GM19328 (cell line): ENCODE results near the gene HMGXB3.

Experiments used
- ATAC-seq: cut with Tn5 transposase; IDR thresholded peaks from one replicate; pipeline ENCODE4 v1.9.1; 2021; ENCODE audit warnings: mild to moderate bottlenecking, moderate library complexity; ENCODE audit not compliant: unreplicated experiment

The HMGXB3 gene

DNA sequence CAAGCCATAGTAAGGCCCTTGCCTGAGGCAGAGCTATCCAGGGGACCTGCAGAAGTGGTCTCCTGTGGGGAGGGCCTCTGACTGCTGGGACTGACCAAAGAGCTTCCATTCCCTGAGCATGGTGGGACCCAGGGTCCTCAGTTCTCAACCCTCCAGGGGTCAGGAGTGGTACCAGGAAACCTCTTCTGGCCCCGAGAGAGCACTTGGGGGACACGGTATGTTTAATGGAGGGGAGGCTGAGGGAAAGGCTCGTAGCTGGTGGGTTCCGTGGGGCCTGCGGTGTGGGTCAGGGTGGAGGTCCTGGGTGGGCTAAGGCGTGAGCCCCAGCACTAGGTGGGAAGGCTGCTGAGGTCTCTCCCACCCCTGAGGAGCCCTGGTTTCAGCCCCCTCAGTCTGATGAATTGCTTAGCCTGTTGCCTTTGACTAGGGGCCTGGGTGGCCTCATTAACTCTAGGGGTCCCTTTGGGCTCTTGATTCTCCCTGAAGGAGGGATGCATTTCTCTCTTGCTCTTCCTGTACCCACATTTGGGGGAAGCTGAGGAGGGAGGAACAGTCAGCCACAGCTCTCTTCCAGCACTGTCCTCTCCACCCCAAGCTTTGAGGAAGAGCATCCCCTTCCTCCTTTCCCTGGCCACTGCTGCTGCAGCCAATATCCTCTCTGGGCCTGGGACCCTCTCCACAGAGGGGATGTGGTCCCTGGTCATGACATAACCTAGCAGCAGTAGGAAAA lies 51.9 kb downstream of the HMGXB3 start:
- no peak for ATAC-seq

DNA sequence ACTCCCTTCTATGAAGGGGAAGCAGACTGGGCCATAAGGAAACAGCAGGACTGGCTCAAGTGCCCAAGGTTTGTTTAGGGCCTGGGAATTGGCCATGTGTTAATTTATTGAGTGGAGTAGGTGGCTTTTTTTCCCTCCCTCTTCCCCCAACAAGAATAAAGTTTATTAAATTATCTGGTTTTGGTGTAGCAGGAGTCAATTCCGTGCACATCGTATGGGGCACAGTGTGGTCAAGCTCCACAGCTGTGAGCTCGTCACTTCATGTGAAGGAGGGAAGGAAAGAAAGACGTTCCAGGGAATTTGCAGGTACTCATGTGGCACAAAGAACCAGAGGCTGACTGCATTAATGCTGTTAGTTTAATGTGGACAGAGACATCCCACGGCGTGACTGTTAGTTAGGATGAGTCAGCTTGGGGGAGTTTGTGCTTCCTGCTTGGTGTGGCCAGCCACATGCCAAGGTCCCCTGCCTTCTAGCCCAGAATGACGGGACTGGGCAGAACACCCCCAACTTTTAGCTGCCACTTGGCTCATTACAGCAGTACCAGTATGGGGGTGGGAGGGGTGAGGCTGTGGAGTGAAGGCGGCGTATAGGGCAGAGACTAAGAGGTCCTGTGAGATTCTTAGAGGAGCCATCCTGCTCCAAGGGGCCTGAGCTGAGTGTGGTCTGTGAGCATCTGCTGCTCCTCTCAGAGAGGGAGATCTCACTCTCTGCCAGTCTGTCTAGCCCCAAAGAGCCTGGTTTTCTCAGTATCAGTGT lies 52.6 kb downstream of the HMGXB3 start:
- ATAC-seq = no peak

DNA sequence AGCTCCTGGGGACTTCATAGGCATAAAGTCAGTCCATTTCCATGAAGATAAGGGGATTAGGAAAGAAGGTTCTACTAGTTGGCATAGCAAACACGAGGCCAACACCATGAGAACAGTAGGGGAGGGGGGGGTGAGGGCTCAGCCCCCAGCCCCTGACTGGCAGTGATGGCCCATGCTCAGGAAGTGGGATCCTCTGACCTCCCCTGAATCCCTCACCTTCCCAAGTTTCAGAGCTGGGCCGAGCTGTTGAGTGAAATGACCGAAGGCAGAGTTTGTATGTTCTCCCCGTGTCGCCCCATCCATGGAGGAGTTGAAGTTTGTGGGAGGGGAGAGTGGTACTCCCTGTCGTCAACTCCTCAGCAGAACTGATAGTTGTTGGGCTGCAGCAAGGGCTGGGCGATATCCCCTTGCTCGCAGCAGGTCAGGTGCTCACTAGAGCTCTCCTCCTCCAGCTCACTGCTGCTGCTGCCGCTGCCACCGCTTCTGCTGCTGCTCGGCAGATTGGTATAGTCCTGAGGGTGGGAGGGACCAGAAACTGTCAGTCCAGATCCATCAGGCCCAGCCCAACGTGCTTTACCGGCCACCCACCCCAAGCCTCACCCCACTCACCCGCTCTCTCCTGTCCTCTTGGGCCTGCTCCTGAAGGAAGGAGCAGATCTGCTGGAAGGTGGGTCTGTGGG lies 53.3 kb downstream of the HMGXB3 start:
- no peak for ATAC-seq

DNA sequence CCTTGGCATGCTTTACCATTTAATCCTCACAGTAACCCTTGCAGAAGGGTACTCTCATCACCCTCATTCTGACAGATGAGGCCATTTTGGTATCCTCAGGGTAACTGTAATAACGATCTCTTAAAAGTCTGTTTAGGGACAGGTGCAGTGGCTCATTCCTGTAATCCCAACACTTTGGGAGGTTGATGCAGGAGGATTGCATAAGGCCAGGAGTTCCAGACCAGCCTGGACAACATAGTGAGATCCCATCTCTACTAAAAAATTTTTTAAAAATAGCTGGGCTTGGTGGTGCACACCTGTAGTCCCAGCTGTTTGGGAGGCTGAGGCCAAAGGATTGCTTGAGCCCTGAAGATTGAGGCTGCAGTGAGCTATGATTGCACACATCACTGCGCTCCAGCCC lies 54.0 kb downstream of the HMGXB3 start:
- ATAC-seq = no peak

DNA sequence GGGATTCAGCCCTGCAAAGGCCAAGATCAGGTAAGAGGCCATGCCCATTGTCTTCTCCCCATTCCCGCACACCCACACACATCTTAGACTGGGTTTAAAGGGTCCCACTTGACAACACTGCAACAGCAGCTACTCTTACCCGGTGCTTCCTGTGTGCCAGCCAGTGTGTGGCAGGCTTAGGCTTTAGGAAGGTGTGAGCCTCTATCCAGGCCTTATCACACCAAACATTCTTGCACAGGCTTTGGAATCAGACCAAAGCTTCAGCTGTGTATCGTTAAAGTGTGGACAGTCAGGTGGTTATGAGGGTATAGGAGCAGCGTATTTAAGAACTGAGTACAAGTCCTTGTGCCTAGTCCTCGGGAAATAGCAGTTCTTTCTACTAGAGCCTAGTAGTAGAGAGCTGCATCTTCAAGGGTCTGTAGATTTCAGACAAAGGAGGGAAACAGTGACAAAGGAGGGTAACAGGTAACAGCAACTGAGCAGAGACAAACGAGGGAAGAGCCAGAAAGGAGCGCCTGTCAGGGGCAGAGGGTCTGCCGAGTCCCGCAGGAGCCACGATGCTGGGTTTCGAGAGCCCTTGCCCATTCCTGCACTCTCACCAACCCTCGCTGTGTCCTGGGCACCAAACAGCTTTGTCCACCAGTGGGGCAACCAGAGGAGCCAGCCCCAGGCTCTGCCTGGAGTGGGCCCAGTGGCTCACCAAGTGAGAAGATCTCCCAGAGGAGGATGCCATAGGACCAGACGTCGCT lies 55.0 kb downstream of the HMGXB3 start:
- ATAC-seq = no peak

DNA sequence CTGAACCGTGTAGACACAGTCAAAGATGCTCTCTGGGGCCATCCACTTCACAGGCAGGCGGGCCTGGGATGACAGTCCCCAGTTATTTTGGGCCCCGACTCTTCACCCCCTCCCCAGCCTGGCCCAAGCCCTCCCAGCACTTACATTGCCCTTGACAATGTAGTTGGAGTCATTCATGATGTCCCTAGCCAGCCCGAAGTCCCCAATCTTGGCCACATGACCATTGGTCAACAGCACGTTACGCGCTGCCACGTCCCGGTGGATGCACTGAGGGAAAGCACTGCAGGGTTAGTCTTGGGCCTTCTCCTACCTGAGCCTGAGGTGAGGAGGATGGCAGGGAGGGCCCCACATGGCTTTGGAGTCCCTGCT lies 55.5 kb downstream of the HMGXB3 start:
- ATAC-seq = no peak

DNA sequence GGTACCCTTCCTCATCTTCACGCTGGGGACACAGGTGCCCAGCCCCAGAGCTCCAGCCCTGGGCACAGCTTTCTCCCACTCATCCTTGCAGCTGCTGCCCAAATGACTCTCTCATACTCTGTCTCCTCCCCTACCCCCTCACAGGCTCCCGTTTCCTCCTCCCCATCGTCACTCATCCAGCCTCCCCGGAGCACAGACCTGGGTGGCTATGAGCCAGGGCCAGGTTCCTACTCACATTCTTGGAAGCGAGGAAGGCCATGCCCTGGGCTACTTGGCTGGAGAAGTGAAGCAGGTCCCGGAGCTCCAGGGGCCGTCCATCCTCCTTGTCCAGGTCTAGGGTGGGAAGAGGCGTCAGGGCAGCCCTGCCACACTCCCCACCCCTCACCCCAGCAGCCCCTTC lies 56.5 kb downstream of the HMGXB3 start:
- ATAC-seq = no peak

DNA sequence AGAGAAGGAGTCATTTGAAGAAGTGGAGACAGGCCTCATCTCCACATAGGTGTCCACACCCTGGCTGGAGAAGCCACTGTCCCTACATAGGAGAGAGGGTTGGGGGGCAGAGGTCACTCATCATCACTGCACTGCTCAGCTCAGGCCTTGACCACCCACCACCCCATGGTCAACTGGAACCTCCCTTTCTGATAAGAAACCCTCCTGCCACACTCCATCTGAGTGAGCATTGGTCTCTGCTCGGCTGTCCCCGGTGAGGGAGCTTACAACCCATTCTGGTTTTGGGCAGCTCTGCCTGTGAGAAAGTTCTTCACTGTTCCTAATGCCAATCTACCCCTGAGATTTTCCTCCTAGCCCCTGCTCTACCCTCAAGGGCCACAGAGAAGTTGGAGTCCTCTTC lies 57.0 kb downstream of the HMGXB3 start:
- no peak for ATAC-seq

DNA sequence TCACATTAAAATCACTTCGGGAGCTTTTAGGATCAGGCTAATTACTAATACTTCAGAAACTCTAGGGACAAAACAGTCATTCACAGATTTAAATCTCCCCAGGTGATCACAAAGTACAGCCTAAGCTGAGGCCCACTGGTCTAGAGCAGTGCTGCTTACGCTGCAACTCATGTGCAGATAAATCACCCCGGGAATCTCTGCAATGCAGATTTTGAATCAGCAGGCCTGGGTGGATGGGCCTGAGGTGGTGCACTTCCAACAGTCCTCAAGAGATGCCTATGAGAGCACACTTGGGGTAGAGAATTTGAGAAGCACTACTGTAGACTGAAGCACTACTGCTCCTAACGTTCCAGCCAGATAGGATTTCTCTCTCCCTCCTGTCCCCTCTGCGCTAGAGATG lies 57.5 kb downstream of the HMGXB3 start:
- ATAC-seq = no peak

DNA sequence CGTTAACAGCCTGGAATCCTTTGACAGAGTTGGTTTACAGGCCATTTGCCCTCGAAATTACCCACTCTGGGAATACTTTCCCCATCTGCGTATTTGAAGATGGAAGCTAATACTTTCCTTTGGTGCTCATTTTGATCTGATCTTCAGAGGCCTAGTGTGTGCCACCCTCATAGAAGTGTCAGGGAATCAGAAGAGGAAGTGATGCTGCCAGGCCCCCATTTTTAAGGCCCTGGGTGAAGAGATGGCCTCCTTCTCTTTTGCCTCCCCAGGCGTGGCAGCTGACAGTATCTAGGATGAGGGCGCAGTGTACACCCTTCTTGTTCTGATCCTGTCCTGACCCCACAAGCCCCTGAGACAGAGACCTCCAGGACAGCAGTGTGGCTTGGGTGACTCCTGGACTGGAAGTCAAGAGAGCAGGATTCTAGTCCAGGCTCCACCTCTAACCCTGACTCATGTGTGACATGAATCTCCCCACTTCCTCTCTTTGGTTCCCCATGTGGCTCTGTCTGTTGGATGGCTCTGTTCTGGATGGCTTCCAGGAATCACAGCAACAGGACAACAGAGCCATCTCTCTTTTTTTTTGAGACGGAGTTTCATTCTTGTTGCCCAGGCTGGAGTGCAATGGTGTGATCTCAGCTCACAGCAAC lies 58.1 kb downstream of the HMGXB3 start:
- no peak for ATAC-seq

DNA sequence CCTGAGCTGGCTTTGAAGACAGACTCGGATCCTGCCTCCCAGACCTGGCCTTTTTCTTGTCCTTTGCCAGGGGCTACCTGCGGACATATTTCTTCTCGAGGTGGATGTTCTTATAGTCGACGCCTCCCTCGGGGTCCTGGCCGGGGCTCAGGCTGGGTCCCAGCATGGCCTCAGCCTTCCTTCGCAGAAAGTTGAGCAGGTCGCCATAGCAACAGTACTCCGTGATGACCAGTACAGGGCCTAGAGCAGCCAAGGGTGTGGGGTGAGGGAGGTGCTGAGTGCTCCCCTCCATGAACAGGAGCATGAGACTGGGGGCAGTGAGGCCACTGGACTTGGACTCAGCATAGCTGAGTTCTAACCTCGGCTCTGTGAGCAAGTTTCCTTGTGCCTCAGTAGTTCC lies 59.1 kb downstream of the HMGXB3 start:
- no peak for ATAC-seq

DNA sequence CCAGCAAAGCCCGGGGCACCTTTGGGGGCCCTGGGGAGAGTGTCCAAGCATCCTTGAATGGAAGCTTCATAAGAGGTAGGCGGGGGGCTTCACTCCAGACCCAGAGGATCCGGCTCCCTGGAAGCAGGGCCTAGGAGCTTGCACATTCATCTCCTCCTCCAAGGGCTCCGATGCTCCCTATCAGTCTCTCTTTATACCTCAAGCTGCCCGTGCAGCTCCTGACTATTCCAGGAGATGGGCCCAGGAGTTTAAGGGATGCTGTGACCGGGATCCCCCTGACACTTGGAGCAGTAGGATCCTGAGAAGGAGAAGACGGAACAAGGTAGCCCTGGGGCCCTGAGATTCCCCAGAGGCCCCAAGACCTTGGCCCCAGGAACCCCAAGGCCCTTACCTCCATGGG lies 59.9 kb downstream of the HMGXB3 start:
- no peak for ATAC-seq

DNA sequence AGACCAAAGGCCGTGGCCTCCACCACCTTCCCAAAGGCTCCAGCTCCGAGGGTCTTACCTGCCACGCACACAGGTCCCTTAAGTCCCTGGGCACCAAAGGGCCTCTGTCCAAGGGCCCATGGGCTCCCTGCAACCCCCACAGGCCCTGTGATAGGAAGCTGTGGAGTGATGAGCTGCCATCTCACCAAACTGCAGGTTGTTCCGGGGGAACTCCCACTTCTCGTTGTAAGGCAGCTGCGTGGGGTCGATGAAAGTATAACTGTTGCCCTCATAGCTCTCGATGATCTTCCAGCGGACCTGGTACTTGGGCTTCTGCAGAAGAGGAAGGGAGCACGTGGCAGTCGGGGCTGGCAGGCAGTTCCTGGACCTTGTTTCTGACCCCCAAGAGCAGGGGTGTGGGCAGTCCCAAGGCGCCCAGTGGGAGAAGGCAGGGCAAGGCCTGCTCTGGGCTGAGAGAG lies 61.0 kb downstream of the HMGXB3 start:
- ATAC-seq = no peak

DNA sequence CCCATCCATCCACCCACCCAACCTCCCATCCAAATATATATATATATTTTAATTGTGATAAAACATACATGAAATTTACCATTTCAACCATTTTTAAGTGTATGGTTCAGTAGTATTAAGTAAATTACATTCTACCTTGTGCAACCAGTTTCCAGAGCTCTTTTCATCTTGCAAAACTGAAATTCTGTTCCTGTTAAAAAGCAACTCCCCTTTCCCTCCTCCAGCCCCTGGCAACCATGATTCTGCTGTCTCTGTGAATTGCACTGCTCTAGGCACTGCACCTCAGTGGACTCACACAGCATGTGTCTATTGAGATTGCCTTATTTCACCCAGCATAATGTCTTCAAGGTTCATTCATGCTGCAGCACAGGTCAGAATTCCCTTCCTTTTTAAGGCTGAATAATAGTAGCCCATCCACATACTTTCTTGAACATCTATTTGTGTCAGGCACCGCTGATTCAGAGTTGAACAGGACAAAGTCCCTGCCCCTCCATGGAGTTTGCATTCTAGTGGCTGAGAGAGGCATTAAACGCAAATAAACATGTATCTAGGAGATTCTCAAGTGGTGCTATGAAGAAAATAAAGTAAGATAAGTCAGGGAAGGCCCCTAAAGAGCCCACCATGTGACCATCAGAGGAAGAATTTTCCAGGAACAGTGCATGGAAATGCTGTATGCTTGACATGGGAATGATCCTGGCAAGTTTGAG lies 61.8 kb downstream of the HMGXB3 start:
- no peak for ATAC-seq

DNA sequence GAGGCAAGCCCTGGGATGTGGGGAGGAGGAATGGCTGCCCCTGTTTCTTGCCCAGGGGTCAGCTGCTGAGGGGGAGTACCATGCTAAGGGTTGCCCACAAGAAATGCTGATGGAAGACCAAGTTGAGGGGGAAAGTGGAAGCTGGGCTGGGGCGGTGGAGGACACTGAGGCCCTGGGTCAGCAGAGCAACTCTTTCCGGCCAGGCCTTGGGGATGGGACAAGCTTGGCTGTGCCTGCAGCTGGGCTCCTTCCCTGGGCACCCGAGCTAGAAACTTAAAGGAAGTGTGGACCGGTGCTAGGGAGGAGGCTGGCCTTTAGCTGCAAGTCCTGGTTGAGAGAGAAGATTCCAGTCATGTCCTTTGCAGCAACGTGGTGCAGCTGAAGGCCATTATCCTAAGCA lies 63.1 kb downstream of the HMGXB3 start:
- ATAC-seq = no peak

DNA sequence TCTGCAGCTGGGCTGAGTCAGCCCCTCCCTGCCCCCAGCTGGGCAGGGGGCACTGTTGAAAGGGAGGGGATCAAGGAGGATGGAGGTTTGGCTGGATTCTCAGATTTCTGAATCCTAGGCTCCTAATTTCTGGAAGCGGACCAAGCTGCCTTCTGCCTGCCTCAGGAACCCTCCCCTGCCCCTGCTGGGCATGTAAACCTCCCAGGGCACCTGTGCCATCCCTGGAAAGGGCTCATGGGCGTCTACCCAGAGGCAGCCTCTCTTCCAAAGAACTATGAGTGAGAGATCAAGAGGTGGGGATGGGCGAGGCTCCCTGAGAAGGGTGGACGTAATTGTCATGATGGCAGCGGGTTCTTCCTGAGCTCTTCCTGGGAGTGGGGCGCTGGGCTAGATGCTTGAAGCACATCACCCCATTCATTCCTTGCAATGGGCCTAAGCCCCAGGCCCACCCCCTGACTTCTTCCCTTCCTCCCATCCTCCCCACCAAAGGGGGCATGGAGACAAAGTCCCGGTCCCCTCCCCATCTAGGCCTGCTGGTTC lies 64.2 kb downstream of the HMGXB3 start:
- ATAC-seq = no peak

DNA sequence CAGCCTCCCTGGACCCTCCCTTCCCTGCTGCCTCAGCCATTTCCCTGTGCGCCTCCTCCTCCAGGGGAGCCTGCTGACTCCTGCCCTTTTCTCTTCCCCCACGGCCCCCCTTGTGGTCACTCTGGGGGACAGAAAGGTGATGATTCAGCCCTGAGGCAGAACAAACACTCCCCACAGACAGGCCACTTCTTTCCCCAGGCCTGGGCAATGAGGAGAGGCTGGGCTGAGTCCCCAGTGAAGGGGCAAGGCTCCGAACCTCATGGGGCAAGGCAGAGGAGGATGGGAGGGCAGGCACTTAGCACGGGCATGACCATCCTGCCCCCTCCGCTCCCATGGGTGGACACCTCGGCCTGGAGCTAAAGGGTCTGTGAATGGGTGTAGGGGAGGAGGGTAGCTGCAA lies 64.8 kb downstream of the HMGXB3 start:
- no peak for ATAC-seq

DNA sequence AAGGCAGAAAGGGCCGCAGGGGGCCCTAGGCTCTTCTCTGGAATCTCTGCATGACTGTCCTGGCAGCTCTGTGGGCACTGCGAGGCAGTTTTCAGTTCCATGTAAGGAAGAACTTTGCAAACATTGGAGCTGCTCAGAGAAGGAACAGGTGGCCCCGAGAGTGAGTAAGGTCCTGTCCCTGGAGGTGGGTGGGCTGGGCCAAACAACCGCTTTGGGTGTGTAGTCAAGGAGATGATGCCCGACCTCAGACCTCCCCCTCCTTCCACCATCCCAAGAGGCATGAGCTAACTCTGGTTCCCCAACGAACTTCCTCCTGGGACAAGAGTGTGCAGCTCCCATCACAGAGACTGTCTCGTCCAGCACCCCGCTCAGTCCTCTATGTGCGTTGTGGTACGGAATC lies 65.3 kb downstream of the HMGXB3 start:
- no peak for ATAC-seq

DNA sequence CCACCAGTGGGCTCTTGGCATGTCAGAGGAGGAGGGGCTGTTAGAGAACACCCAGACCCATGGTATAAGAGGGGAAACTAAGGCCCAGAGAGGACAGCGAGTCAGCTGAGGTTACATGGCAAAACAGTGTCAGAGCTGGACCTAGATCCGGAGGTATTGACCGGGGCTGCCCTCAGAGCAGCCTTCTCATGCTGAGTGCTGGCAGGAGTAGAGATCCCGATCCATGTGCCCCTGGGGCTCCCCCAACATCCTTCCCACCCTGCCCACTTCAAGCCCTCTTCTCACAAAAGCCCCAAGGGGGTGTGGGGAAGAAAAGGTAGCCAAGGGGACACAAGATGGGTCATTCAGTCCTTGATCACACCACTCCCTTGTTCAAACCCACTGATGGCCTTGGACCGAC lies 65.9 kb downstream of the HMGXB3 start:
- no peak for ATAC-seq

DNA sequence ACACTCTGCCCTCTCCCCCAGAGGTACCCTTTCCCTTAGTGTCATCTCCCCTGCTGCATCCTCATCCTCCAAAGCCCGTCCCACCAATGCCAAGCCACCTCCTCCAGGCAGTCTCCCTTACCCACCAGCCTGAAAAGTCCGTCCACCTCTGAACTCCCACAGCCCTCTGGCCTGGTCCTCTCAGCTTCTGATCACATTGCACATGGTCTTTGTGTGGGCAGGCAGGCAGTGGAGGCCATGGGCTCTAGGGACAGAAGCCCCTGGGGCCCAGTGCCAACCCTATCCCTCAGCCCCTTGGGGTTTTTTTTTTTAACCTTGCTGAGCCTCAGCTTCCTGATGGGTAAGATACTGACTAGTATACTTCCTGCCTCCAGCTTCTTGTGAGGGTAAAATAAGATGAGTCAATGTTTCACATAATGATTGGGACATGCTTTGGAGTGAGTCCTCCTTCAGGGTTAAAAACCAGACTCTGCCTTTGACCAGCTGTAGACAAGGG lies 66.4 kb downstream of the HMGXB3 start:
- no peak for ATAC-seq
